G401 (cell line): ENCODE measurements around the gene SGPL1. TPM values are rescaled to one million over a fixed set of nuclear protein-coding genes. Genes with fewer than 3 reads are reported as not detected.

Experiments
- DNase-seq: peaks from one replicate; pipeline ENCODE4 v3.0.0-alpha.2; 2015; ENCODE audit warnings: low spot score
- in situ Hi-C: cut with HindIII; loops from 2 replicates; pipeline ENCODE4 v1.10.0; 2016; ENCODE audit warnings: low sequenced_read_pairs, mixed read lengths
- total RNA-seq: library from RNA; depleted of rRNA; stranded (reverse); fragments of >200 nt; shearing (Covaris generic); gene quantifications from 2 replicates; pipeline ENCODE4 v1.2.3, GENCODE V29; 2014

The SGPL1 gene
- total RNA-seq, 1 experiment from 2014 or later: 51.2 TPM

DNA sequence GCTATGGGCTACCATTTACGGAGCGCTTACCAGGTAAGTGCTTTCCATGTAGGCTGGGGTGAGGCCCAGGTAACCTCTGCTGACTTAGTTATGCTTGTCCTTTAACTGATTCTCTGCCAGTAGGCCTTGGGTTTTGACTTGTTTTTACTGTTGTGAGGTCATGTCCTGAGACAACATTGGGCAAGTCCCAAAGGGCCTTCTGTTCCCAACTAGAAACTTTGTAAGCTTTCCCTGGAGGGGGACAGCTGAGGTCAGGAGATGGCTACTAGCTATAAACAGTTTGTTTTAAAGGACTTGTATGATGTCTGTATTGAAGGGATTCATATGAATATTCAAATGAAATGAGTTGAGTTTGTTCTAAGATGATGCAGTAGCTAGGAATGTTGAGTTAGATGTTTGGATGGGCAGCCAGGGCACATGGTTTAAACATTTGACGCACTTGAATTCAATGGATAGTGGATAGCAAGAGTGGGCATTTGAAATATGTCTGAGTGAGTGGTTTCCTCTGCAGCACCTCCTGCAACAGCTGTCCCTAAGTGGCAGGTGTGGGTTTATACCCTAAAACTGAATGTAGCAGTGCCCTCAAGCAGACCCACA, 10.0 kb upstream of the SGPL1 start:
- no peak for DNase-seq
- in situ Hi-C loops: no loop called here

DNA sequence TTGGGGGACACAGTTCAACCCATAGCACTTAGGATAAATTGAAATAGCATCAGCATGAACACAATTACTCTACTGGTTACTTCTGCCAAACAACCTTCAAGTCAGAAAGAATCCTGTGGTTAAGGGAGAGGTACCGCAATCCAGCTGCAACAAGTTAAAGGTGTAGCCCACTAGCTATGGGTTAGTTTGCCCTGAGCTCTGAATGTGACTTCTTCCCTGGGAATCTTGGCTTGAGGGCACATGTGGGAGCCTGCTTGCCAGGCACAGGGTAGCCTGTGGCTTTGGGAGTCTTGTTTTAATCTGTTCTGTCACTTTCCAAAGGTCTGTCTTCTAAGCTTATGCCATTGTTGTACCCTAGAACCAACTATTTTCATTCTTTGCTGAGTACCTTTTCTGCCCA, 8.9 kb upstream of the SGPL1 start:
- no peak for DNase-seq
- in situ Hi-C loops: no loop called here

DNA sequence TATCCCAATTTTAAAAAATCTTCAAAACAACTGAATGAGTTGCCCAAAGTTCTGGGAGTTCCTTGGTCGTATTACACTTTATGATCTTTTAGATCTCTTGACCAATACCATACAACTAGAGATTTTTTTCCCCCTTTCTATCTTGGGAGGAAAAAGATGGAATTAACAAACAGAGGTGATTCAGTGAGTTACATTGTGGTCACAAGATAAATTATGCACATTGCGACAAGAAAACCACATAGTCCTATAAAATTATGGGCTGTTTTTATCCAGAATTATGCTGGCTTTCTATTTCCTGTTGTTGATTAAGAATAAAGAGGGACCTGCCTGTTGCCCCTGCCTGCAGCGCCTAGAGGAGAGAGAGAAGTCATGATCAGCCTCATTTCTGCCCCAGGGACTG, 8.2 kb upstream of the SGPL1 start:
- DNase-seq: no peak
- in situ Hi-C loops: no loop called here

DNA sequence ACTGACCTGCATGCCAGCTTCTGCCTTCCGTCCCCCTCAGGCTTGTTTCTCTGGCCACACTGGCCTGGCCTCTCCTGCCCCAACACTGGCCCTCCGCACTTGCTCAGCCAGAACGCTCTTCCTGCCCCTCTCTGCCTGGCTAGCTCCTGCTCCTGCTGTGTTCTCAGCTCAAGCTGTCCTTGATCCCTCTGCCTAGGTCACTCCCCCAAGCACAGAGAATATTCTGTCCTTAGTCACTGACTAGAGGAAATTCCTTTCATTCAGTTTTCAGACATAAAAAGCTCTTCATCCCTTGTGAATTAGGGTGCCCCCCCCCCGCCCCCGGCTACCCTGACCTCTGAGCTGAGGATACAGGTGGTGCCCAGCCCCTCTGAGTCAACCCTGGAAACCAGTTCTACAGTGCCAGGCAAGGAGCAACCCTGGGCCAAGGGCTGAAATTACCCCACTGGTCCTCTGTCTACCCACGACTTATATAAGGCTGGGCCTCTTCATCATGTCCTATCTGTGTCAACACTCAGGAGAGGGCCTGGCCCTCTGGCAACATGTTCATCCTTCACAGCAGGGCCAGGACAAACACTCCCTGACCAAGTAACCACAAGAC, 6.6 kb upstream of the SGPL1 start:
- in situ Hi-C loops: no loop called here
- peak; percentile 63 for DNase-seq

DNA sequence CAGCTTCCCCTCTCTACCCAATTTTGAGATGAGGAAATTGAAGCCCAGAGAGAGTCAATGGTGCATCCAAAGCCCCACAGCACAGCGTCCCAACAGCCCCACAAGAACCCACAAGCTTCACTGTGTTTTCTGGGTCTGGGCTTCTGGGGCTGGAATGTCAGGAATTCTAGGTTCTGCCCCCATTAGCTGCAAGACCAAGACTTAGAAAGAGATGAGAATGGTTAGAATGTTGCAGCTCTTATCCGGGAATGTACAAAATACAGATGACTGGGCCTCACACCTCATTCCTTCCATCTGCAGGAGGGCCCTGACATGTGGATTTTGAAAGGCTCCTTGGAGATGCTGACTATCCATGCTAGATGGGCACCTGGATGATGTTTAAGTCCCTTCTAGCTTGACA, 6.0 kb upstream of the SGPL1 start:
- in situ Hi-C loops: no loop called here
- DNase-seq: no peak

DNA sequence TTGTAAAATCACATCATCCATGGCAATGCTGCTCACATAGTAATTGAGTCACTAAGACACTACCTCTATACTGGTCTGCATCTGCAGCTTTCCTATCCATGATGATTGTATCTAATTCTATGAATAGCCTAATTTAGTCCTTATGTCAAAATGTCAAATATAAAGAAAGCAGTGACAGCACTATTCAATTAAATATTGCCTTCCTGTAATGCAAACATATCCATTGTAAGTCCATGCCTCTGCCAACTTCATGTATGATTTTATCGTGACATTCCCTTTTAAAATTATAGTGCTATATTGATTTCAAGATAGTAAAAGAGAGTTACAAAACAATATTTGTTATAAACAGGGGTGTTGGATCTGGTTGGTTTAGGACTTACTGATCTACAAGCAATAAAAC, 4.8 kb upstream of the SGPL1 start:
- in situ Hi-C loops: no loop called here
- DNase-seq: no peak

DNA sequence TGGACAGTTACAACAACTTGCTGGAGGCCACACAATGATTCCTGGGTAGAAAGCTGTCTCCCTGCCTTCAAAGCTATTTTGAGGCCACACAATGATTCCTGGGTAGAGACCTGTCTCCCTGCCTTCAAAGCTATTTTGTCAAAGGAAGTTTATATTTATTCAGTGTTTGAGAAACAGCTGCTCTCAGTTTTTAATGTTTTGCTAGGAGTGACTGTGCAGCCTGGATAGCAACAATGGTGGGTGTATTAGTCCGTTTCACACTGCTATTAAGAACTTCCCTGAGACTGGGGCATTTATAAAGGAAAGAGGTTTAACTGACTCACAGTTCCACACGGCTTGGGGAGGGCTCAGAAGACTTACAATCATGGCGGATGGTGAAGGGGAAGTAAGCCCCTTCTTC, 3.9 kb upstream of the SGPL1 start:
- DNase-seq: no peak
- in situ Hi-C loops: no loop called here

DNA sequence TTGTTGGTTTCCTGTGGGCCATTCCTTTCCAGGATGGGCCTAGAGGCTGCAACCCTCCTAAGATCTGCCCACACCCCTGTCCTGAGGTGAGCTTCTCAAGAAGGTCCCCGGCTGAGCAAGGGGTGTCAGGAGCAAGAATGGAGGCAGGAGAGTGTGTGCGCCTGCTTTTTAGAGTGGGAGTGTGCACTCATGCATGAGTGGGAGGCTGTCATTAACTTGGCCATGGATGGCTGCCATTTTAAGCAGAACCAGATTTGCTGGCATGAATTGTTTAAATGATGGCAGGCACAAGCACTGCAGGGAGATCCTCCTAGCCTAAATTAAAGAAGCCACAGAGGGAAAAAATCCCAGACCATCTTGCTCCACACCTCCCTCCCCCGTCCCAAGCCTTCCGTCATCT, 2.9 kb upstream of the SGPL1 start:
- DNase-seq: peak; percentile 82
- in situ Hi-C loops: no loop called here

DNA sequence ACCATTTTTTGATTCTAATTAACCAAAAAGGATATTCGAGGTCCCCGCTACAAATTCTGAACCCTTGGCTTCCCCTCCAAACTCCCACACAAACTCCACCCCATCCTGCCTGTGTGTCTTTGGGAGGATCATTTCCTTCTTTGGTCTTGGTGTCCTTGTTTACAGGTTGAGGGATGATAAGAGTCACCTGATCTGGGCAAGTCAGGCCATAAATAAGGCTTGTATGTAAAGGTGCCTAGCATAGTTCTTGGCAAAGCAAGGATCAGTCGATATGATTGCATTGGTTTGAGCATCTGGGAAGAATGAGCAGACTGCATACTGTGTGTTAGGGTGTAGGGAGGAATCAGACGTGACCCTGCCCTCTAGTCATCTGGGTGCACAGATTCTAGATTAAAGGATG, 1.6 kb upstream of the SGPL1 start:
- in situ Hi-C loops: no loop called here
- no peak for DNase-seq

DNA sequence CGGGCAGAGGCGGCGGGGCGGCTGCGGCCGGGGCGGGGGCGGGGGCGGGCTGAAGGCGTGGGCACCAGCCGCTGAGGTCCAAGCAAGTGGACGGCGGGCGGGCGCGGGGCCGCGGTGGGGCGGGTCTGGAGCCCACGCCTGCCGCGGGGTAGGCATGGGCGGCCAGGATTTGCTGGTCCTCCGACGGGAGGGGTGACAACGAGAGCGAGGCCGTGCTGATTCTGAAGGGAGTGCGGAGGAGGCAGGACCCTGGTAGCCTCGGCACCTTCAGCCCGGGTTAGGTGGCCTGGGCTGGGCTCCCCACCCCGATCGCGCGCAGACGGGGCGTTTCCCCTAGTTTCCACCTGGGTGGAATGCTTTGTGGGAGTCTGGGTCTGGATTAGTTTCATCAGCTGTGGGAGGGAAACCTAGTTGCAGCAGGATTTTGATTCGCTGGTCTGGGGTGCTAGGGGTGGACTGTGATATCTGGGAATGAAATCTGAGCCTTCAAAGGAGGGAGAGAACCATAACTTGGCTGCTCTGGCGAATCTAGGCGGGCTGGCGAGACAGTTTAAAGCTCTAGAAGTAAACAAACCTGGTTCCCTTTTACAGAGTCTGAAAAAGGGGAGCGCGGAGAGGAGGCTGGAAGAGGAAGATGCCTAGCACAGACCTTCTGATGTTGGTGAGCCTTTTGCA, 609 bp downstream of the SGPL1 start:
- DNase-seq: peak; percentile 83
- in situ Hi-C loops: no loop called here

DNA sequence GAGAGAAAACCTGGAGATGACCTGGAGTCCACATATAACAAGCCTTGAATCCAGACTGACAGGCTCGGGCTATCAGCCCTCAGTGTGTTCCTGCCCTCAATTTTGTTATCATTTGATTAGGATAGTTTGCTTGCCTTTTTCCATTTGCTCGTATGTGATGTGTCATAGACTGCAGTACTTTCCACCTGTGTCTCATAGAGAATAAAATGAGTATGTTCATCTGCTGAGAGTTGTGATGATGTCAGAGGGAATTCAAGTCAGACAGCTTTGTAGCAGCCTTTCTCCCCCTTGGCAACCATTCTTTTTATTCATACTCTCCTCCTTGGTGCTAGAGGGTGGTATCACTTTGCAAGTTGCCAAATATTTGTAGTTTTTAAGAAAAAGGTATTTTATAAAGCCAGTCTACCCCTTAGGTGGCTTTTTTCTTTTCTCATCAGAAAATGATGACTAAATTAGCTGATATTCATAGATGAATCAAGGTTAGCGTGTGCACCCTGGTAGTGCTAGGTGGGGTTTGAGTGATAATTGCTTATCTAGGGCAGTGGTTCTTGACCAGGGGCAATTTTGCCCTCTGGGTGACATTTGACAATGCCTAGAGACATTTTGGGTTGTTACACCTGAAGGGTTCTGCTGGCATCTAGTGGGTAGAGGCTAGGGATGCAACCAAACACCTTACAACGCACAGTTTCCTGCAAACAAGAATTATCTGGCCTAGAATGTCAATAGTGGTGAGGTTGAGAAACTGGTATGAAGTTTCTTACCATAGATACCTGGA, 5.4 kb downstream of the SGPL1 start:
- in situ Hi-C loops: no loop called here
- DNase-seq: peak; percentile 30

DNA sequence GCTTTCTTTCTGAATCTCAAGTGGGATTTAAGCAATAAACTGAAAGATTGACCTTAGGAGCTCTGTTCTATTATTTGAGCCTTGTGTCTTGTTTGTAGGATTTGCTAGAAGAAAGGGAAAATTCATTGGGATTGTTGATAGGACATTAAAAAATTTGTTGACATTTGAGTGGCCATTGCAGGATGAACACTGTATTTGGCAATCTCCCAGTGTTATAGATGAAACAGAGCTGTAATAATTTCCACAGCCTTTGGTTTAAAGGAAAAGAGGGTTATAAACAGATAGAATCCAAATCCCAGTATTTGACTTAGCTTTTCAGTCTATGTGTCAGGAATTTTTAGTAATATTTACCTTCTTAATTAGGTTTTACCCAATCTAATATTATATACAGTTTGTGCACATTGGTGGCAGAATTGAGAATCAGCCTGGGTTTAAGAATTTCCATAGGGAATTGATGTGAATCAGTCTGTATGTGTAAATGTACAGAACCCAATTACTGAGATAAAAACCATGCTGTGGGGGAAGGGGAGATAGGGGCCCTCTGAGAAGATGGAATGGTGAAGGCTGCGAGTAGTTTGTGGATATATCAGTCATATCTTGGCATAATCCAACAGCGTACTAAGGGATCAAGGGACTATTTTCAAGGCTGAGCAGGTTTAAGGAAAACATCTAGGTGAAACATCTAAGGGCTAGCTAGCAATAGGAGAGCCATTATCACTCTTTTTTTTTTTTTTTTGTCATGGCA, 6.5 kb downstream of the SGPL1 start:
- DNase-seq: no peak

DNA sequence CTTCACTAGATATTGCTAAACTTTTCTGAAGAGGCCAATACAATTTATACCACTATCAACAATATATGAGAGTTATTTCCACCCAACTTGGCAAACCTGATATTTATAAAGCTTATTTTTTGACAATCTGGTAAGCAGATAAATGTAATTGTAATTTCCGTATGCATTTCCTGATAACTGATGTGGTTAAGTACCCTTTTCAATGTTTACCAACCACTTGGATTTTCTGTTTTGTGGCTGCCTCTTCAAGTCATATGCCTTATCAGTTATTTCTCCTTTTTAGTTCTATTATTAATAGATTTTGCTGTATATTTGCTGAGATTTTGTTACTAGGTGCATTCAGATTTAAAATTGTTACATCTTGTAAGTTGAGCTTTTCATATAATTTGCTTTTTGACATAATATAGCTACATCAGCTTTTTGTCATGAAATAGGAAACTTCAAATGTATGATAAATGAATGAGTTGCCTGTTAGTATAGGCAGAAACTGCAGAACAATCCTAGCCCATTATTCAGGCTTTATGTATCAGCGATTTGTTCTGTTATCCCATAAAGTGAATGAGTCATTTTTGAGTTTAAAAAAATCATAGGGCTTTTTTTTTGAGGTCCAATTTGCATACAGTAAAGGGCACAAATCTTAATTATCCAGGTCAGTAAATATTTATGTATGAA, 11.5 kb downstream of the SGPL1 start:
- no peak for DNase-seq
- in situ Hi-C loops: no loop called here

More for the DNA sequence above, 6.5 kb downstream of the SGPL1 start:
- in situ Hi-C loops: no loop called here

DNA sequence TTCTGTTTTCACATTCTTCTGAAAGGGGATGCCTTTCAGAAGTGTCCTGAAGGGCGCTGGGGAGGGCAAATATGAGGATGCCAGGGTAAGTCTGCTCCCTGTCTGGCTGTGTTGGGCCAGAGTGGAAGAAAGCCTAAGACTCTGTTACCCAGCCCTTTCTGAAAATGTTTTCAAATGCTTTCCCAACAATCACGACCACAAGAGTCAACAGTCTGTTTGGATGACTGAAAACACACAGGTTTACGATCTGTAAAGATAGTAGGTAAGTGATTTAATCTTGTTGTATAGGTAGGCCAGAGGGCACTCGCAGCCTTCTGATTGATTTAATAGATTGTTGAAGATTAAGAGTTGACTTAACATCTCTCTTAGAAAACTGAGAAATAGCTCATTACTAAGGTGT, 13.2 kb downstream of the SGPL1 start:
- in situ Hi-C loops: no loop called here
- DNase-seq: no peak

DNA sequence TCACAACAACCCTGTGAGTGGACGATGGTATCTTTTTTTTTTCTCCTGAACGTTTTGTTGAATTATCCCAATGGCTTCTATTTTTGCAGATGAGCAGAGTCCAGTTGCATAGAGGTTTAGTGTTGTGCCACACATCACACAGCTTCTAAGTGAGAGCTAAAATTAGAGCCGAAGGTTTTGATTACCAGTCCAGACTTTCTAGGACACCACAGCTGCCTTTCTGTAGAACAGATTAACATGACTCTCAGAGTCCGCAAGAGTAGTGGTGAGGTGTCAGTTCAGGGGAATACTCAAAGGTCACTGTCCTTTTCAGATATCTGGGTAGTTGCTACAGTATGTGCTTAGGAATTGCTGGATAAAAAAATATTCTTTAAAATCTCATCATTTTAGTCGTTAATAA, 13.8 kb downstream of the SGPL1 start:
- in situ Hi-C loops: no loop called here
- DNase-seq: no peak

DNA sequence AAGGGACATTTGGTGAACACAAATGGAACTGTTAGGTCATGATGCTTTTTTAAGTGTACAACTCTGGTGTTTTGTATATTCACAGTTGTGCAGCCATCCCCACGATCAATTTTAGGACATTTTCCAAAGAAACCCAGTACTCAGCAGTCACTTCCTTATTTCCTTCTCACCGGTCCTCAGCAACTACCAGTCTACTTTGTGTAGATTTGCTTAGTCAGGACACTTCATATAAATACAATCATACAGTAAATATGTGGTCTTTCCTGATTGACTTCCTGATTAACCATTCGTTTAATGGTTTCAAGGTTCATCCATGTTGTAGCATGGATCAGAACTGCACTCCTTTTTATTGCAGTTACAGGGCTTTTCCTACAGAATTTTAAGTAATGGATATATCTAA, 14.4 kb downstream of the SGPL1 start:
- in situ Hi-C loops: no loop called here

DNA sequence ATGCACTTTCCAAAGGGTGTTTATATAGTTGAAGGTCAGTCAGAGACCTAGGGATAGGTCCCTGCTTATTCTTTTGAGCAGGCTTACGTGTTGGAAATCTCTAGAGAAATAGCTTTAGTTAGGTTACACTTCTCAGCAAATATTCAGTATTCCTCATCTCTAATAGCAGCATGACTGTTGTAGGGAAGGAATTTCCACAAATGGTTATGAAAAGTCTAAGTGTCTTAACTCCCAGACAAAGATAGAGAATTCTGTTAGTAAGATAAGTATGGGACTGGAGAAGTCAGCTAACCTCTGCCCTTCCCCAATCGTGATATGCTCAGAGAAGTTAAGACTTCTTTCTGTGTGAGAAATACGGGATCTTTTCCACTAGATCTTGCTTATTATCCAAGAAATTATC, 16.5 kb downstream of the SGPL1 start:
- in situ Hi-C loops: no loop called here
- no peak for DNase-seq

More for the DNA sequence above, 14.4 kb downstream of the SGPL1 start:
- DNase-seq: no peak

DNA sequence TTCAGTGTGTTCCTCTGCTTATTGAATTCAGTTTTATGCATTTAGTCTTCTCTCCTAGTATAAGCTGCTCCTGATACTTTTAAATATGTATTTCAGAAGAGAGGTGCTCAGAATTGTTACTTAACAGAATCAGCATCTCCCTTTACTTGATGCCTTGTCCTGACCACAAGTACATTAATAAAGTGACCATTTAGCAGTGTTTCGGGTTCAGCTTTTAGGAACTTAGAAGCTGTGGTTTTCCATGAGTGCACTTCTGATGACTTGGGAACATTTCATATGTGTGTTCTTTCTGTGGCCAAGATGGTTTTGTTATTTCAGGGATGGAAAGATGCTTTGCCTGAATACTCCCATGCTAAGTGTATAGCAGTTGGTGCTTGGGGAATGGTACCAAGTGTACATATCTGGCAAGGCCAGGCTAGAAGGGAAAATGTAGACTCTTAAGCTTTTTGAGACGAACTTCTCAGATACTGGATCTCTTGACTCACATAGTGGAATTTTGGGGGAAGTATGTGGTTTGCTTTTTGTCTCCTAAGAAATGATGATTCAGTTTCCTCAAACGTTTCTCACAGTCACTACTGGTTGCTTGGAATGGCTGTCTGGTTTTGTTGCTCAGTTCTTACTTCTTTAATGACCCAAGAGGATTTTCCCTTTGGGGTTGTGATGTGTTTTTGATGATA, 17.2 kb downstream of the SGPL1 start:
- in situ Hi-C loops: no loop called here

DNA sequence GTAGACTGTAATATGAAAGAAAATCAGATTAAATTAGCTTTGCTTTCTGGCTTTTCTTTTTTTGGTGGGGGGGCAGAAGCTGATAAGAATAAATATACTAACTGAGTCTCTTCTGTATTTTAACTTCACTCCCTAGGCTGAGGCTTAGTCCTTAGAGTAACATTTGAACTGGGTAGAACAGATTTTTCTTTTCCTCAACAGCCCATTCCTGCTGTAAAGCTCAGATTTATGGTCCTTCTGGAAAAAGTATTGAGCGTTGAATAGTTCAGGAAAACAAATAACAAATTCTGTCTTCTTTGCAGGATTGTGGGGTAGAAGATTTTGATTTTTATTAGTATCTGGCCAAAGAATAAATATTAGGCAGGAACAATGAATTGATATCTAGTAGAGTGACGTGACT, 17.9 kb downstream of the SGPL1 start:
- in situ Hi-C loops: no loop called here
- DNase-seq: no peak

More for the DNA sequence above, 17.2 kb downstream of the SGPL1 start:
- no peak for DNase-seq
